Fibroblast of skin of left quadriceps (primary cell): Measurements from ENCODE around the gene DAB2.

ENCODE experiments used
- DNase-seq, 2 experiments: peaks; one replicate each; pipeline ENCODE4 v3.0.0-alpha.2; 2013; ENCODE audit warnings: low read depth in 2 of 2

DAB2 gene

GRCh38 chr5:39424736-39425637 lies at the start of gene DAB2:
Gene DAB2, minus strand, starts transcription at chr5:39424980. Its CDS starts 30,660 bp downstream, at chr5:39394320.
- peak; percentile 97 for DNase-seq

GRCh38 chr5:39473156-39473775 lies 48.5 kb upstream of the DAB2 start:
- peak; percentile 73 for DNase-seq

GRCh38 chr5:39471836-39472508 lies 47.2 kb upstream of the DAB2 start:
- no peak for DNase-seq

GRCh38 chr5:39470811-39471210 lies 46.0 kb upstream of the DAB2 start:
- no peak for DNase-seq

- DNase-seq = no peak
Observed at GRCh38 chr5:39469777-39470415, 45.1 kb upstream of the DAB2 start.

GRCh38 chr5:39469176-39469575 lies 44.4 kb upstream of the DAB2 start:
- no peak for DNase-seq

- DNase-seq = no peak
Observed at GRCh38 chr5:39466846-39467245, 42.1 kb upstream of the DAB2 start.

- no peak for DNase-seq
Observed at GRCh38 chr5:39465843-39466242, 41.1 kb upstream of the DAB2 start.

GRCh38 chr5:39465097-39465496 lies 40.3 kb upstream of the DAB2 start:
- DNase-seq = no peak

- DNase-seq = peak; percentile 75 to 76
Observed at GRCh38 chr5:39464088-39464487, 39.3 kb upstream of the DAB2 start.

- DNase-seq = no peak
Observed at GRCh38 chr5:39462211-39462610, 37.4 kb upstream of the DAB2 start.

GRCh38 chr5:39461007-39461682 lies 36.4 kb upstream of the DAB2 start:
- no peak for DNase-seq

- no peak for DNase-seq
Observed at GRCh38 chr5:39459907-39460306, 35.1 kb upstream of the DAB2 start.

GRCh38 chr5:39459071-39459470 lies 34.3 kb upstream of the DAB2 start:
- peak; percentile 81 to 83 for DNase-seq

GRCh38 chr5:39455645-39456044 lies 30.9 kb upstream of the DAB2 start:
- DNase-seq = no peak

- no peak for DNase-seq
Observed at GRCh38 chr5:39453606-39454005, 28.8 kb upstream of the DAB2 start.

GRCh38 chr5:39452846-39453245 lies 28.1 kb upstream of the DAB2 start:
- peak; percentile 72 to 77 for DNase-seq

GRCh38 chr5:39451276-39451941 lies 26.6 kb upstream of the DAB2 start:
- no peak for DNase-seq

GRCh38 chr5:39450487-39450886 lies 25.7 kb upstream of the DAB2 start:
- no peak for DNase-seq

- no peak for DNase-seq
Observed at GRCh38 chr5:39449591-39449990, 24.8 kb upstream of the DAB2 start.
